ENCODE data around the gene GABBR2. TPM values are rescaled to one million over a fixed set of nuclear protein-coding genes. Genes with fewer than 3 reads are reported as not detected.
A peak's percentile ranks its signal among the peaks of the same experiment; 100 is the strongest.
"Not testable (repeated sequence)": the region's sequence is repeated elsewhere in the genome, so short reads cannot be mapped to it uniquely, and the experiment has no call there.

GABBR2 gene
- total and polyA plus RNA-seq, 4 donors: 0.39 TPM; not detected in 3

- H3K36me3 ChIP-seq (ENCODE audit: control insufficient read depth in 1 of 2, insufficient read depth in 2 of 2, low read length in 1 of 2): no peaks in the 10 kb centered on the region
- WGBS, 2 donors: 88 to 92% methylated on average over 2 of the region's 2 CpGs
- H3K27ac ChIP-seq (ENCODE audit: low read depth in 1 of 2, low read length in 2 of 2): no peak overlapping the region
- H3K4me3 ChIP-seq (ENCODE audit: low read length in 2 of 2): no peak overlapping the region
- no peak for ATAC-seq (ENCODE audit: low FRiP score)
- DNase-seq: no peak
- no peaks in the 10 kb centered on the region for H3K4me1 ChIP-seq (ENCODE audit: control insufficient read depth in 1 of 2, insufficient read depth in 2 of 2, low read length in 2 of 2)
- intact Hi-C loops (cut with DNase I): no loop called here
- H3K9me3 ChIP-seq (ENCODE audit: control insufficient read depth, low read length): no peaks in the 10 kb centered on the region
- H3K27me3 ChIP-seq (ENCODE audit: control insufficient read depth in 1 of 2, insufficient read depth in 2 of 2, low read length in 1 of 2): no peaks in the 10 kb centered on the region
These were observed 433.6 kb downstream of the GABBR2 start for GRCh38 chr9:98275159-98275558.

GRCh38 chr9:98272083-98272482 is 436.7 kb downstream of the GABBR2 start:
- Histone ChIP-seq H3K9me3 (ENCODE audit: control insufficient read depth, low read length) (no peaks in the 10 kb centered on the region), H3K27me3 (ENCODE audit: control insufficient read depth in 1 of 2, insufficient read depth in 2 of 2, low read length in 1 of 2) (no peaks in the 10 kb centered on the region), H3K4me3 (ENCODE audit: low read length in 2 of 2) (no peak overlapping the region), H3K27ac (ENCODE audit: low read depth in 1 of 2, low read length in 2 of 2) (no peak overlapping the region), H3K36me3 (ENCODE audit: control insufficient read depth in 1 of 2, insufficient read depth in 2 of 2, low read length in 1 of 2) (no peaks in the 10 kb centered on the region), H3K4me1 (ENCODE audit: control insufficient read depth in 1 of 2, insufficient read depth in 2 of 2, low read length in 2 of 2) (no peaks in the 10 kb centered on the region)
- WGBS, 2 donors: 94 to 96% methylated on average over 3 of the region's 3 CpGs
- intact Hi-C loops (cut with DNase I): no loop called here
- ATAC-seq (ENCODE audit: low FRiP score) (no peak), DNase-seq (no peak)

GRCh38 chr9:98271479-98271878 is 437.3 kb downstream of the GABBR2 start:
- 25 to 30% methylated on average over 3 of the region's 3 CpGs for WGBS, 2 donors
- Histone ChIP-seq H3K27ac (ENCODE audit: low read depth in 1 of 2, low read length in 2 of 2) (no peak overlapping the region), H3K27me3 (ENCODE audit: control insufficient read depth in 1 of 2, insufficient read depth in 2 of 2, low read length in 1 of 2) (no peaks in the 10 kb centered on the region), H3K4me1 (ENCODE audit: control insufficient read depth in 1 of 2, insufficient read depth in 2 of 2, low read length in 2 of 2) (no peaks in the 10 kb centered on the region), H3K36me3 (ENCODE audit: control insufficient read depth in 1 of 2, insufficient read depth in 2 of 2, low read length in 1 of 2) (no peaks in the 10 kb centered on the region), H3K9me3 (ENCODE audit: control insufficient read depth, low read length) (no peaks in the 10 kb centered on the region), H3K4me3 (ENCODE audit: low read length in 2 of 2) (no peak overlapping the region)
- ATAC-seq (ENCODE audit: low FRiP score) (no peak), DNase-seq (no peak)
- intact Hi-C loops (cut with DNase I): no loop called here

- 72 to 77% methylated on average over 6 to 11 of the region's 11 CpGs for WGBS, 2 donors
- H3K36me3 ChIP-seq (ENCODE audit: control insufficient read depth in 1 of 2, insufficient read depth in 2 of 2, low read length in 1 of 2); ATAC-seq (ENCODE audit: low FRiP score); H3K4me3 ChIP-seq (ENCODE audit: low read length in 2 of 2); DNase-seq; H3K9me3 ChIP-seq (ENCODE audit: control insufficient read depth, low read length); H3K27ac ChIP-seq (ENCODE audit: low read depth in 1 of 2, low read length in 2 of 2); intact Hi-C loops (cut with DNase I); H3K27me3 ChIP-seq (ENCODE audit: control insufficient read depth in 1 of 2, insufficient read depth in 2 of 2, low read length in 1 of 2); H3K4me1 ChIP-seq (ENCODE audit: control insufficient read depth in 1 of 2, insufficient read depth in 2 of 2, low read length in 2 of 2): not testable (repeated sequence)
These were observed 438.5 kb downstream of the GABBR2 start for GRCh38 chr9:98270284-98270683.

GRCh38 chr9:98269652-98270051 is 439.1 kb downstream of the GABBR2 start:
- H3K36me3 ChIP-seq (ENCODE audit: control insufficient read depth in 1 of 2, insufficient read depth in 2 of 2, low read length in 1 of 2); H3K4me3 ChIP-seq (ENCODE audit: low read length in 2 of 2); H3K27ac ChIP-seq (ENCODE audit: low read depth in 1 of 2, low read length in 2 of 2); ATAC-seq (ENCODE audit: low FRiP score); H3K27me3 ChIP-seq (ENCODE audit: control insufficient read depth in 1 of 2, insufficient read depth in 2 of 2, low read length in 1 of 2); DNase-seq; H3K9me3 ChIP-seq (ENCODE audit: control insufficient read depth, low read length); H3K4me1 ChIP-seq (ENCODE audit: control insufficient read depth in 1 of 2, insufficient read depth in 2 of 2, low read length in 2 of 2); intact Hi-C loops (cut with DNase I): not testable (repeated sequence)
- WGBS, 2 donors: 61 to 68% methylated on average over 10 of the region's 10 CpGs

GRCh38 chr9:98267556-98267955 is 441.2 kb downstream of the GABBR2 start:
- H3K4me1 ChIP-seq (ENCODE audit: control insufficient read depth in 1 of 2, insufficient read depth in 2 of 2, low read length in 2 of 2); H3K27ac ChIP-seq (ENCODE audit: low read depth in 1 of 2, low read length in 2 of 2); H3K36me3 ChIP-seq (ENCODE audit: control insufficient read depth in 1 of 2, insufficient read depth in 2 of 2, low read length in 1 of 2); DNase-seq; ATAC-seq (ENCODE audit: low FRiP score); intact Hi-C loops (cut with DNase I); H3K27me3 ChIP-seq (ENCODE audit: control insufficient read depth in 1 of 2, insufficient read depth in 2 of 2, low read length in 1 of 2); H3K4me3 ChIP-seq (ENCODE audit: low read length in 2 of 2); H3K9me3 ChIP-seq (ENCODE audit: control insufficient read depth, low read length): not testable (repeated sequence)
- WGBS, 2 donors: 92 to 94% methylated on average over 8 of the region's 8 CpGs

- 44% methylated on average over 2 of the region's 2 CpGs for WGBS, 2 donors
- intact Hi-C loops (cut with DNase I): loop anchor here in 1 of 2 donors (5.0 kb wide), 1 partner anchor 57 kb away; no protein-coding TSS in a partner anchor
- no peak overlapping the region for H3K4me3 ChIP-seq (ENCODE audit: low read length in 2 of 2)
- no peak overlapping the region for H3K27ac ChIP-seq (ENCODE audit: low read depth in 1 of 2, low read length in 2 of 2)
- H3K9me3 ChIP-seq (ENCODE audit: control insufficient read depth, low read length): no peaks in the 10 kb centered on the region
- DNase-seq (no peak), ATAC-seq (ENCODE audit: low FRiP score) (no peak)
- no peaks in the 10 kb centered on the region for H3K27me3 ChIP-seq (ENCODE audit: control insufficient read depth in 1 of 2, insufficient read depth in 2 of 2, low read length in 1 of 2)
- no peaks in the 10 kb centered on the region for H3K36me3 ChIP-seq (ENCODE audit: control insufficient read depth in 1 of 2, insufficient read depth in 2 of 2, low read length in 1 of 2)
- no peaks in the 10 kb centered on the region for H3K4me1 ChIP-seq (ENCODE audit: control insufficient read depth in 1 of 2, insufficient read depth in 2 of 2, low read length in 2 of 2)
These were observed 444.2 kb downstream of the GABBR2 start for GRCh38 chr9:98264516-98264915.

- ATAC-seq (ENCODE audit: low FRiP score) (peak; percentile 80), DNase-seq (peak; percentile 86 to 91)
- H3K27ac ChIP-seq (ENCODE audit: low read depth in 1 of 2, low read length in 2 of 2): no peak overlapping the region
- H3K4me1 ChIP-seq (ENCODE audit: control insufficient read depth in 1 of 2, insufficient read depth in 2 of 2, low read length in 2 of 2): no peaks in the 10 kb centered on the region
- no peaks in the 10 kb centered on the region for H3K27me3 ChIP-seq (ENCODE audit: control insufficient read depth in 1 of 2, insufficient read depth in 2 of 2, low read length in 1 of 2)
- no peaks in the 10 kb centered on the region for H3K36me3 ChIP-seq (ENCODE audit: control insufficient read depth in 1 of 2, insufficient read depth in 2 of 2, low read length in 1 of 2)
- WGBS, 2 donors: 21% methylated on average over 8 of the region's 8 CpGs
- no peak overlapping the region for H3K4me3 ChIP-seq (ENCODE audit: low read length in 2 of 2)
- H3K9me3 ChIP-seq (ENCODE audit: control insufficient read depth, low read length): no peaks in the 10 kb centered on the region
- intact Hi-C loops (cut with DNase I): loop anchor here (2.0 to 5.0 kb wide), 4 partner anchors 56 to 341 kb away; partner anchors contain the start of gene TRMO (in 1 of the 2)
These were observed 445.0 kb downstream of the GABBR2 start for GRCh38 chr9:98263482-98264357.

GRCh38 chr9:98263080-98263479 is 445.7 kb downstream of the GABBR2 start:
- H3K27ac ChIP-seq (ENCODE audit: low read depth in 1 of 2, low read length in 2 of 2): no peak overlapping the region
- H3K27me3 ChIP-seq (ENCODE audit: control insufficient read depth in 1 of 2, insufficient read depth in 2 of 2, low read length in 1 of 2): no peaks in the 10 kb centered on the region
- intact Hi-C loops (cut with DNase I): loop anchor here (2.0 to 5.0 kb wide), 4 partner anchors 56 to 340 kb away; partner anchors contain the start of gene TRMO (in 1 of the 2)
- H3K4me1 ChIP-seq (ENCODE audit: control insufficient read depth in 1 of 2, insufficient read depth in 2 of 2, low read length in 2 of 2): no peaks in the 10 kb centered on the region
- WGBS, 2 donors: 75% methylated on average over 1 of the region's 1 CpG
- no peak overlapping the region for H3K4me3 ChIP-seq (ENCODE audit: low read length in 2 of 2)
- DNase-seq (no peak), ATAC-seq (ENCODE audit: low FRiP score) (no peak)
- no peaks in the 10 kb centered on the region for H3K36me3 ChIP-seq (ENCODE audit: control insufficient read depth in 1 of 2, insufficient read depth in 2 of 2, low read length in 1 of 2)
- H3K9me3 ChIP-seq (ENCODE audit: control insufficient read depth, low read length): no peaks in the 10 kb centered on the region
